Stomach (tissue), 9 donors: Measurements from ENCODE around the gene CRY2. TPM values are rescaled to one million over a fixed set of nuclear protein-coding genes. Genes with fewer than 3 reads are reported as not detected.

Source experiments
- DNase-seq, 2 donors: peaks; one replicate each; pipeline versions ENCODE4 v3.0.0 to v3.0.0-alpha.2; 2013 to 2019
- H3K27ac ChIP-seq, 5 donors: fragments of 200-600 bp in 4 of 5; sonication (generic) in 4 of 5; one replicate each; pipeline ENCODE4 v1.5.1; 2013 to 2019; ENCODE audit warnings: mild to moderate bottlenecking in 1 of 5, moderate library complexity in 1 of 5
- H3K27me3 ChIP-seq, 3 donors: fragments of 200-600 bp; sonication (generic); one replicate each; pipeline ENCODE4 v1.5.1; 2017 to 2019; ENCODE audit warnings: mixed run types in 1 of 3
- H3K36me3 ChIP-seq, 4 donors: fragments of 200-600 bp; sonication (generic); 1 replicate in 3 of 4; 2 replicates in 1 of 4; pipeline ENCODE4 v1.5.1; 2016 to 2019
- H3K4me1 ChIP-seq, 4 donors: fragments of 200-600 bp; sonication (generic); one replicate each; pipeline ENCODE4 v1.5.1; 2016 to 2019
- H3K4me3 ChIP-seq, 4 donors: fragments of 200-600 bp; sonication (generic) in 3 of 4; one replicate each; pipeline ENCODE4 v1.5.1; 2016 to 2019; ENCODE audit warnings: mild to moderate bottlenecking in 1 of 4
- H3K9me3 ChIP-seq, 4 donors: fragments of 200-600 bp; sonication (generic); one replicate each; pipeline ENCODE4 v1.5.1; 2016 to 2019
- CTCF ChIP-seq, 7 experiments: fragments of 450-650 bp in 4 of 7; fragments of 200-600 bp in 3 of 7; sonication (generic) in 3 of 7; IDR thresholded peaks; one replicate each; pipeline ENCODE4 v1.5.1; 2016 to 2019; ENCODE audit warnings: antibody characterized with exemption in 7 of 7, control low read depth in 2 of 7, mild to moderate bottlenecking in 1 of 7
- EP300 ChIP-seq: sonication (generic); formaldehyde crosslinking; IDR thresholded peaks from one replicate; pipeline ENCODE4 v1.6.1; 2017; ENCODE audit warnings: antibody characterized with exemption
- POLR2A ChIP-seq, 4 donors: fragments of 450-650 bp; IDR thresholded peaks; one replicate each; pipeline ENCODE4 v1.6.1; 2016; ENCODE audit warnings: antibody characterized with exemption in 4 of 4, control low read depth in 2 of 4, mild to moderate bottlenecking in 1 of 4, moderate library complexity in 1 of 4
- POLR2AphosphoS5 ChIP-seq, 3 donors: sonication (generic); formaldehyde crosslinking; IDR thresholded peaks; one replicate each; pipeline ENCODE4 v1.6.1; 2016; ENCODE audit warnings: antibody characterized with exemption in 3 of 3
- WGBS, 5 donors: extraction: QIAGEN DNeasy Blood & Tissue Kit in 3 of 5; methylation state at CpG; one replicate each; pipeline versions ENCODE4 v1.1.5 to v1.1.7; 2013 to 2018; 5-methylcytosine and 5-hydroxymethylcytosine counted together
- intact Hi-C: fragments of 100-400 bp; cut with DNase I; formaldehyde crosslinking; loops from one replicate; pipeline ENCODE4 v1.15.1; 2023; ENCODE audit warnings: low total_unique reads
- polyA plus RNA-seq, 3 donors: library from polyadenylated mRNA; stranded (reverse); fragments of 200-250 nt; gene quantifications; one replicate each; pipeline ENCODE4 v1.2.3, GENCODE V29; 2013
- total RNA-seq, 5 donors: library from RNA; depleted of rRNA; stranded (reverse); fragments of >200 nt; gene quantifications; one replicate each; pipeline versions ENCODE4 v1.1.0 to v1.2.3, GENCODE V29; 2014 to 2016
- donor health status: healthy with polysubstance abuse.
- donor health status: Bipolar disorder and iron deficiency.
- donor health status: healthy.

Gene CRY2
- total and polyA plus RNA-seq, 8 donors = 8.2 to 45.9 (median 27.2) TPM

GRCh38 chr11:45853332-45854219, 6.3 kb downstream of the CRY2 start:
- WGBS, 5 donors = 62 to 84% (median 75%) methylated on average over 7 of the region's 7 CpGs
- TF ChIP-seq CTCF (IDR thresholded peaks at IDR 0.05) (no peak), POLR2AphosphoS5 (IDR thresholded peaks at IDR 0.05) (no peak), POLR2A (IDR thresholded peaks at IDR 0.05) (no peak), EP300 (no peak)
- Histone ChIP-seq H3K36me3 (peaks cover 7 to 36% (median 28%) of the 10 kb centered on the region in 4 donors), H3K27me3 (no peaks in the 10 kb centered on the region), H3K9me3 (no peaks in the 10 kb centered on the region), H3K4me1 (peaks cover 70 to 100% (median 91%) of the 10 kb centered on the region in 4 donors), H3K4me3 (no peak overlapping the region), H3K27ac (peak overlapping the region in 3 of 5 donors; percentile 40 to 95 (median 48))
- intact Hi-C loops = no loop called here
- DNase-seq = no peak

DNA sequence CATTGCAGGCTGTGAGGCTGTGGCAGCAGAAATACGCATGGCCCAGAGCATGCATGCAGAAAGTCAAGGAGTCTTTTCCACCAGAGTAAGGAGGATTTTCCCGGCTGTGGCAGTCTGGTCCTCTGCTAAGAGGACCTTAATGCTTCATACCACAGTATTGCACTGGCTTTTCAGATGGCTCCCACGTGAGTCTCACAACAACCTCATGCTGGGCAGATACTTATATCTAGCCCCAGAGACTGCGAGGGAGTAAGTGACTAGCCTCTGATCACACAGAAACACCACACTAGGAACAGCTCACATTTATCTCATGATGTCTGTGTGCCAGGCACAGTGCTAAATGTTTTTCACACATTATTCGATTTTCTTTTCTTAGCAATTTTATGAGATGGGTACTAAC, 8.0 kb downstream of the CRY2 start:
- Histone ChIP-seq H3K4me3 (no peak overlapping the region), H3K9me3 (no peaks in the 10 kb centered on the region), H3K36me3 (peaks cover 12 to 44% (median 37%) of the 10 kb centered on the region in 4 donors), H3K27me3 (no peaks in the 10 kb centered on the region), H3K27ac (peak overlapping the region in 4 of 5 donors; percentile 73 to 95 (median 78)), H3K4me1 (peaks cover 70 to 100% (median 90%) of the 10 kb centered on the region in 4 donors)
- TF ChIP-seq POLR2A (IDR thresholded peaks at IDR 0.05) = no peak
- no peak for TF ChIP-seq POLR2AphosphoS5 (IDR thresholded peaks at IDR 0.05)
- no peak for TF ChIP-seq EP300
- no peak for TF ChIP-seq CTCF (IDR thresholded peaks at IDR 0.05)
- intact Hi-C loops = no loop called here
- no peak for DNase-seq
- 61 to 75% (median 70%) methylated on average over 5 of the region's 5 CpGs for WGBS, 5 donors

- no peak overlapping the region for H3K4me3 ChIP-seq
- H3K27me3 ChIP-seq = no peaks in the 10 kb centered on the region
- H3K9me3 ChIP-seq = no peaks in the 10 kb centered on the region
- peaks cover 17 to 52% (median 45%) of the 10 kb centered on the region in 4 donors for H3K36me3 ChIP-seq
- H3K4me1 ChIP-seq = peaks cover 65 to 99% (median 86%) of the 10 kb centered on the region in 4 donors
- peak overlapping the region in 4 of 5 donors; percentile 73 to 95 (median 78) for H3K27ac ChIP-seq
- intact Hi-C loops = no loop called here
- TF ChIP-seq POLR2A (IDR thresholded peaks at IDR 0.05) (no peak), CTCF (IDR thresholded peaks at IDR 0.05) (no peak), EP300 (no peak), POLR2AphosphoS5 (IDR thresholded peaks at IDR 0.05) (peak in 1 of 3 donors; percentile 5)
- DNase-seq = peak in 1 of 2 donors; percentile 46
- 72 to 92% (median 88%) methylated on average over 5 to 6 of the region's 6 CpGs for WGBS, 5 donors
Observed at GRCh38 chr11:45856044-45856468, 8.8 kb downstream of the CRY2 start.

- DNase-seq = peak; percentile 44 to 88
- Histone ChIP-seq H3K27me3 (no peaks in the 10 kb centered on the region), H3K4me3 (no peak overlapping the region), H3K27ac (peak overlapping the region; percentile 73 to 95 (median 76)), H3K36me3 (peaks cover 36 to 71% (median 65%) of the 10 kb centered on the region in 4 donors), H3K9me3 (no peaks in the 10 kb centered on the region), H3K4me1 (peaks cover 48 to 83% (median 66%) of the 10 kb centered on the region in 4 donors)
- intact Hi-C loops = no loop called here
- 13 to 18% (median 18%) methylated on average over 2 of the region's 2 CpGs for WGBS, 5 donors
- TF ChIP-seq POLR2A (IDR thresholded peaks at IDR 0.05) (no peak), CTCF (IDR thresholded peaks at IDR 0.05) (no peak), EP300 (no peak), POLR2AphosphoS5 (IDR thresholded peaks at IDR 0.05) (peak in 2 of 3 donors; percentile 12 to 28)
Observed at GRCh38 chr11:45857961-45858474, 10.7 kb downstream of the CRY2 start.
